Occipital lobe (tissue), 3 donors: ENCODE measurements around the gene CYP2W1. TPM values are rescaled to one million over a fixed set of nuclear protein-coding genes. Genes with fewer than 3 reads are reported as not detected.
A peak's percentile ranks its signal among the peaks of the same experiment; 100 is the strongest.
"Not testable (repeated sequence)": the region's sequence is repeated elsewhere in the genome, so short reads cannot be mapped to it uniquely, and the experiment has no call there.

Experiments used
- DNase-seq: peaks from one replicate; lab custom pipeline; 2025; lab: John Stamatoyannopoulos, UW
- small RNA-seq: library from RNA; depleted of rRNA; stranded (forward); fragments of <200 nt; gene quantifications from one replicate; pipeline ENCODE3, GENCODE V24; 2014
- total RNA-seq: library from RNA; depleted of rRNA; stranded (reverse); fragments of >200 nt; gene quantifications from one replicate; pipeline ENCODE4 v1.2.3, GENCODE V29; 2014

The CYP2W1 gene
- total RNA-seq, 1 donor from 2014 or later, result not detected

- DNase-seq, result peak; percentile 87
These were observed 45.2 kb downstream of the CYP2W1 start for GRCh38 chr7:1028044-1028770.

DNA sequence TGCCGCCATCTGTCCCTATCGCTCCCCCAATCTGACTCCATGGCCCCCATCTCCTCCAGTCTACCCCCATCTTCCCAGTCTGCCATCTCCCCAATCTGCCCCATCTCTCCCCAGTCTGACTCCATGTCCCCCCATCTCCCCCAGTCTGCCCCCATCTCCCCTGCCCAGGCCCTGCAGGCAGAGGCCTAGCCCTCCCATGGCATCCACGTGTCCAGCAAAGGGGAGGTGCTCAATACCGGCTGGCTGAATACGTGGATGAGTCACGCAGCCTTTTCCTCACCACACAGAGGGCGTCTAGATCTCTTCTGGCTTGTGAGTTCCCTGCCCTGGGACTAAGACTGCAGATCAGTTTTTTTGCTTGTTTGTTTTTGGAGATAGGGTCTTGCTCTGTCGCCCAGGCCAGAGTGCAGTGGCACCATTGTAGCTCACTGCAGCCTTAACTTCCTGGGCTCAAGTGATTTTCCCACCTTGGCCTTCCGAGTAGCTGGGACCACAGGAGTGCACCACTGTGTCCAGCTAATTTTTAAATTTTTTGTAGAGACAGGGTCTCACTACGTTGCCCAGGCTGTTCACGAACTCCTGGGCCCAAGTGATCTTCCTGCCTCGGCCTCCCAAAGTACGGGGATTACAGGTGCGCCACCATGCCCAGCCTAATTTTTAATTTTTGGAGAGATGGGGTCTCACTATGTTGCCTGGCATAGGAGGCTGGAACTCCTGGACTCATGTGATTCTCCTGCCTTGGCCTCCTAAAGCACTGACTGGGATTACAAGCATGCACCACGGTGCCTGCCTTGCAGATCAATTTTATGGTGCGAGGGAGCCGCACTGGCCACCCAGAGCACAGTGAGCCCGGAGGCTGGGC, 46.0 kb downstream of the CYP2W1 start:
- peak; percentile 83 for DNase-seq

- DNase-seq, result no peak
These were observed 46.9 kb downstream of the CYP2W1 start for GRCh38 chr7:1029637-1030443.

- DNase-seq, result no peak
These were observed 47.6 kb downstream of the CYP2W1 start for GRCh38 chr7:1030444-1031070.

- no peak for DNase-seq
These were observed 48.9 kb downstream of the CYP2W1 start for GRCh38 chr7:1031716-1032455.

GRCh38 chr7:1032536-1033181, 49.7 kb downstream of the CYP2W1 start:
- DNase-seq, result no peak

DNA sequence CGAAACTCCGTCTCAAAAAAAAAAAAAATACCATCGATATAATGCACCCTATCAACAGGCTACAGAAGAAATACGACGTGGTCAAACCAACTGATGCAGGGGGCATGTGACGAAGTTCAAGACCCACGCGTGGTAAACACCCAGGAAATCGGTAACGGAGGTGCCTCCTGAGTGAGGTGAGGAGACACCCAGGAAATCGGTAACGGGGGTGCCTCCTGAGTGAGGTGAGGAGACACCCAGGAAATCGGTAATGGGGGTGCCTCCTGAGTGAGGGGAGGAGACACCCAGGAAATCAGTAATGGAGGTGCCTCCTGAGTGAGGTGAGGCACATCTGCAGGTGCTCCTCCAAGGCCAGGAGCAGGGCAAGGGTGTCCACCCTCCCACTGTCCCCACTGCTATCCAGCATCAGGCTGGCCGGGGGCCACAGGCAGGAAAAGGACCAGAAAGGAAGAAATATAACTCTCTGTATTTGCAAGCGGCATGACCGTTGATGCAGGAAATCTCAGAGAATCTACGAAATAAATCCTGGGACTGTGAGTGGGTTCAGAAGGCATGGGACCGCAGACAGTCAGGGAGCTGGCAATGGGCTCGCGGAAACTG, 50.7 kb downstream of the CYP2W1 start:
- no peak for DNase-seq

- DNase-seq, result not testable (repeated sequence)
These were observed 51.8 kb downstream of the CYP2W1 start for GRCh38 chr7:1034769-1035168.

DNA sequence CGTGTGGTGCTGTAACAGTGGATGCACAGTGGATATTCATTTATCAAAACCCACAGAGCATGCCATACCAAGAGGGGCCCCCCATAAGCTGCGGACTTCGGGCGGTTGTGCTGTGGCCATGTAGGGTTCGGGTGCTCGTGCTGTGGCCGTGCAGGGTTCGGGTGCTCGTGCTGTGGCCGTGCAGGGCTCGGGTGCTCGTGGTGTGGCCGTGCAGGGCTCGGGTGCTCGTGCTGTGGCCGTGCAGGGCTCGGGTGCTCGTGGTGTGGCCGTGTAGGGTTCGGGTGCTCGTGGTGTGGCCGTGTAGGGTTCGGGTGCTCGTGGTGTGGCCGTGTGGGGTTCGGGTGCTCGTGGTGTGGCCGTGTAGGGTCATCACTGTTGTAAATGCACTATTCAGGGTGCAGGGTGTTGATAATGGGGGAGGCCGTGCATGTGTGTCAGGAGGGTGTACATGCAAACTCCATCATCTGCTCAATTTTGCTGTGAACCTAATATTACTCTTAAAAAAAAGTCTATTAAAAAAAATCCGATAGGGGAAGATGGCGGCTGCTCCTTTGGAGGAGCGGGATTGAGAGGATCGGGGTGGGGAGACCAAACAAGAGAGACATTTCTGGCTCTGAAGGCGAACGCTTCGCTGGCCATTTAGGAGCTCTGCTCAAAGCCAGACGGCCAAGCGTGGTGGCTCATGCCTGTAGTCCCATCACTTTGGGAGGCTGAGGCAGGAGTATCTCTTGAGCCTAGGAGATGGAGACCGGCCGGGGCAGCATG, 53.4 kb downstream of the CYP2W1 start:
- not testable (repeated sequence) for DNase-seq

Small RNAs within 50 kb of the gene (small RNA-seq; reads per million reads assigned to genes)
- 27.2 reads per million, percentile 94 among the genes with 10 or more reads in this experiment for gene MIR339

Other genes starting within 250 kb of the CYP2W1 start
- gene SUN1, start 150.7 kb upstream of the CYP2W1 start, total RNA-seq, result 154 TPM
- gene GET4, start 106.6 kb upstream of the CYP2W1 start, total RNA-seq, result 16.2 TPM
- gene ADAP1, start 28.5 kb upstream of the CYP2W1 start, total RNA-seq, result 32.0 TPM
- gene COX19, start 7.6 kb upstream of the CYP2W1 start, total RNA-seq, result 16.4 TPM
- gene GPR146, start 61.4 kb downstream of the CYP2W1 start, total RNA-seq, result 6.7 TPM
- 1.1 TPM for gene GPER1, start 104.9 kb downstream of the CYP2W1 start, total RNA-seq
- gene ZFAND2A, start 177.0 kb downstream of the CYP2W1 start, total RNA-seq, result 14.7 TPM
- not detected for gene UNCX, start 249.7 kb downstream of the CYP2W1 start, total RNA-seq